SK-N-SH treated with all-trans-retinoic acid at 6 μM for 48 hours (cell line): ENCODE data around the gene SRM.

Experiments used
- ARNTL ChIP-seq: fragments of 450-650 bp; formaldehyde crosslinking; IDR thresholded peaks from 2 replicates; pipeline ENCODE4 v1.5.0; 2020; ENCODE audit warnings: low read depth, mild to moderate bottlenecking, moderate library complexity, borderline replicate concordance
- BACH2 ChIP-seq: fragments of 250-450 bp; sonication (Bioruptor Pico); IDR thresholded peaks from 2 replicates; pipeline ENCODE4 v1.9.0; 2021; ENCODE audit warnings: mild to moderate bottlenecking, borderline replicate concordance
- GLIS3 ChIP-seq: fragments of 250-450 bp; sonication (Bioruptor Pico); IDR thresholded peaks from 2 replicates; pipeline ENCODE4 v1.5.0; 2020; ENCODE audit warnings: mild to moderate bottlenecking, moderate library complexity
- ISL1 ChIP-seq: fragments of 250-450 bp; sonication (Bioruptor Pico); IDR thresholded peaks from 2 replicates; pipeline ENCODE4 v2.1.2; 2022; ENCODE audit warnings: mild to moderate bottlenecking, moderate library complexity
- RARB ChIP-seq: fragments of 250-450 bp; sonication (Bioruptor Pico); IDR thresholded peaks from 2 replicates; pipeline ENCODE4 v1.8.0; 2021; ENCODE audit warnings: mild to moderate bottlenecking, moderate library complexity
- ZFP3 ChIP-seq: fragments of 250-450 bp; sonication (Bioruptor Pico); IDR thresholded peaks from 2 replicates; pipeline ENCODE4 v1.5.0; 2020; ENCODE audit warnings: mild to moderate bottlenecking, moderate library complexity
- ZFP30 ChIP-seq: fragments of 450-650 bp; formaldehyde crosslinking; IDR thresholded peaks from 2 replicates; pipeline ENCODE4 v1.5.0; 2022; ENCODE audit warnings: mild to moderate bottlenecking, moderate library complexity
- ZNF8 ChIP-seq: fragments of 450-650 bp; formaldehyde crosslinking; IDR thresholded peaks from 2 replicates; pipeline ENCODE4 v1.5.0; 2020; ENCODE audit warnings: mild to moderate bottlenecking, moderate library complexity
- TF ChIP-seq, protein P1 (sequence below): fragments of 250-450 bp; sonication (Bioruptor Pico); IDR thresholded peaks from 2 replicates; pipeline ENCODE4 v1.8.0; 2020; ENCODE audit warnings: mild to moderate bottlenecking, moderate library complexity, borderline replicate concordance
- TF ChIP-seq, protein P2 (sequence below): fragments of 250-450 bp; sonication (Bioruptor Pico); IDR thresholded peaks from 2 replicates; pipeline ENCODE4 v1.5.0; 2020; ENCODE audit warnings: mild to moderate bottlenecking, moderate library complexity

DNA sequence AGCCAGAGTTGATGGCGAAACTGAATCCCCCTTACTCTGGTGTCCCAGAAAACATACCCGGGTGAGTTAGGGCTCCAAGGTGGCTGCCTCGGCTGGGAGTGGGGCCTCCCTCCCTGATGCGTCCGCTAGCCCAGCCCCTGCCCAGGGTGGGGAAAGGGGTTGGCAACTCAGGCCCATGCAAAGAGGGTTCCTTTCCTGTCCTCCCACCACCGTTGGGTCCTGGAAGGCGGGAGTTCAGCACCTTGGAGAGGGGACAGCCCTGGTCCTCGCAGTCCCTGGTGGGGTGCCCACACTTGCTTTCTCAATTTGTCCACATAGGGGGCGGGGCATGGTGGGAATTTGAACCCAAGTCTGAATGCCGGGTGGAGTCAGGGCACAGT lies 6.1 kb downstream of the SRM start:
- no peak for TF ChIP-seq GLIS3 (CRISPR knock-in tag)
- TF ChIP-seq ARNTL (CRISPR knock-in tag) = no peak
- TF ChIP-seq, protein P1, sequence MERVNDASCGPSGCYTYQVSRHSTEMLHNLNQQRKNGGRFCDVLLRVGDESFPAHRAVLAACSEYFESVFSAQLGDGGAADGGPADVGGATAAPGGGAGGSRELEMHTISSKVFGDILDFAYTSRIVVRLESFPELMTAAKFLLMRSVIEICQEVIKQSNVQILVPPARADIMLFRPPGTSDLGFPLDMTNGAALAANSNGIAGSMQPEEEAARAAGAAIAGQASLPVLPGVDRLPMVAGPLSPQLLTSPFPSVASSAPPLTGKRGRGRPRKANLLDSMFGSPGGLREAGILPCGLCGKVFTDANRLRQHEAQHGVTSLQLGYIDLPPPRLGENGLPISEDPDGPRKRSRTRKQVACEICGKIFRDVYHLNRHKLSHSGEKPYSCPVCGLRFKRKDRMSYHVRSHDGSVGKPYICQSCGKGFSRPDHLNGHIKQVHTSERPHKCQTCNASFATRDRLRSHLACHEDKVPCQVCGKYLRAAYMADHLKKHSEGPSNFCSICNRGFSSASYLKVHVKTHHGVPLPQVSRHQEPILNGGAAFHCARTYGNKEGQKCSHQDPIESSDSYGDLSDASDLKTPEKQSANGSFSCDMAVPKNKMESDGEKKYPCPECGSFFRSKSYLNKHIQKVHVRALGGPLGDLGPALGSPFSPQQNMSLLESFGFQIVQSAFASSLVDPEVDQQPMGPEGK (CRISPR knock-in tag) = no peak
- TF ChIP-seq BACH2 (CRISPR knock-in tag) = no peak
- TF ChIP-seq ZNF8 = no peak
- no peak for TF ChIP-seq ZFP30 (CRISPR knock-in tag)
- no peak for TF ChIP-seq ISL1 (CRISPR knock-in tag)
- no peak for TF ChIP-seq RARB (CRISPR knock-in tag)
- TF ChIP-seq, protein P2, sequence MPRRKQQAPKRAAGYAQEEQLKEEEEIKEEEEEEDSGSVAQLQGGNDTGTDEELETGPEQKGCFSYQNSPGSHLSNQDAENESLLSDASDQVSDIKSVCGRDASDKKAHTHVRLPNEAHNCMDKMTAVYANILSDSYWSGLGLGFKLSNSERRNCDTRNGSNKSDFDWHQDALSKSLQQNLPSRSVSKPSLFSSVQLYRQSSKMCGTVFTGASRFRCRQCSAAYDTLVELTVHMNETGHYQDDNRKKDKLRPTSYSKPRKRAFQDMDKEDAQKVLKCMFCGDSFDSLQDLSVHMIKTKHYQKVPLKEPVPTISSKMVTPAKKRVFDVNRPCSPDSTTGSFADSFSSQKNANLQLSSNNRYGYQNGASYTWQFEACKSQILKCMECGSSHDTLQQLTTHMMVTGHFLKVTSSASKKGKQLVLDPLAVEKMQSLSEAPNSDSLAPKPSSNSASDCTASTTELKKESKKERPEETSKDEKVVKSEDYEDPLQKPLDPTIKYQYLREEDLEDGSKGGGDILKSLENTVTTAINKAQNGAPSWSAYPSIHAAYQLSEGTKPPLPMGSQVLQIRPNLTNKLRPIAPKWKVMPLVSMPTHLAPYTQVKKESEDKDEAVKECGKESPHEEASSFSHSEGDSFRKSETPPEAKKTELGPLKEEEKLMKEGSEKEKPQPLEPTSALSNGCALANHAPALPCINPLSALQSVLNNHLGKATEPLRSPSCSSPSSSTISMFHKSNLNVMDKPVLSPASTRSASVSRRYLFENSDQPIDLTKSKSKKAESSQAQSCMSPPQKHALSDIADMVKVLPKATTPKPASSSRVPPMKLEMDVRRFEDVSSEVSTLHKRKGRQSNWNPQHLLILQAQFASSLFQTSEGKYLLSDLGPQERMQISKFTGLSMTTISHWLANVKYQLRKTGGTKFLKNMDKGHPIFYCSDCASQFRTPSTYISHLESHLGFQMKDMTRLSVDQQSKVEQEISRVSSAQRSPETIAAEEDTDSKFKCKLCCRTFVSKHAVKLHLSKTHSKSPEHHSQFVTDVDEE (CRISPR knock-in tag) = no peak
- TF ChIP-seq ZFP3 (CRISPR knock-in tag) = no peak
